ENCODE measurements around the gene ELP1. TPM values are rescaled to one million over a fixed set of nuclear protein-coding genes. Genes with fewer than 3 reads are reported as not detected.

ELP1 gene
- total and polyA plus RNA-seq, 4 donors: 9.3 to 27.7 (median 16.4) TPM

GRCh38 chr9:108865037-108865436 is 68.9 kb downstream of the ELP1 start:
- DNase-seq (ENCODE audit: low spot score): no peak
- Histone ChIP-seq H3K9me3 (ENCODE audit: control insufficient read depth in 4 of 4, low read length in 3 of 4) (no peaks in the 10 kb centered on the region), H3K4me1 (ENCODE audit: control insufficient read depth in 4 of 4, insufficient read depth in 4 of 4, low read length in 3 of 4) (peaks cover 4 to 19% (median 11%) of the 10 kb centered on the region in 4 donors), H3K9ac (ENCODE audit: low read depth in 1 of 2, low read length in 2 of 2) (no peak overlapping the region), H3K27me3 (ENCODE audit: control insufficient read depth in 4 of 4, insufficient read depth in 4 of 4, low read length in 3 of 4) (no peaks in the 10 kb centered on the region), H3K27ac (ENCODE audit: low read depth in 1 of 2, low read length in 2 of 2) (no peak overlapping the region), H3K36me3 (ENCODE audit: control insufficient read depth in 4 of 4, insufficient read depth in 3 of 4, low read depth in 1 of 4, low read length in 3 of 4) (peaks cover 0 to 2% (median 0%) of the 10 kb centered on the region in 4 donors), H3K4me3 (ENCODE audit: low read depth in 1 of 3, low read length in 3 of 3) (no peak overlapping the region)
- TF ChIP-seq FOXA1 (IDR thresholded peaks at IDR 0.05): no peak
- no peak for TF ChIP-seq YY1 (IDR thresholded peaks at IDR 0.05)
- TF ChIP-seq, protein P1, sequence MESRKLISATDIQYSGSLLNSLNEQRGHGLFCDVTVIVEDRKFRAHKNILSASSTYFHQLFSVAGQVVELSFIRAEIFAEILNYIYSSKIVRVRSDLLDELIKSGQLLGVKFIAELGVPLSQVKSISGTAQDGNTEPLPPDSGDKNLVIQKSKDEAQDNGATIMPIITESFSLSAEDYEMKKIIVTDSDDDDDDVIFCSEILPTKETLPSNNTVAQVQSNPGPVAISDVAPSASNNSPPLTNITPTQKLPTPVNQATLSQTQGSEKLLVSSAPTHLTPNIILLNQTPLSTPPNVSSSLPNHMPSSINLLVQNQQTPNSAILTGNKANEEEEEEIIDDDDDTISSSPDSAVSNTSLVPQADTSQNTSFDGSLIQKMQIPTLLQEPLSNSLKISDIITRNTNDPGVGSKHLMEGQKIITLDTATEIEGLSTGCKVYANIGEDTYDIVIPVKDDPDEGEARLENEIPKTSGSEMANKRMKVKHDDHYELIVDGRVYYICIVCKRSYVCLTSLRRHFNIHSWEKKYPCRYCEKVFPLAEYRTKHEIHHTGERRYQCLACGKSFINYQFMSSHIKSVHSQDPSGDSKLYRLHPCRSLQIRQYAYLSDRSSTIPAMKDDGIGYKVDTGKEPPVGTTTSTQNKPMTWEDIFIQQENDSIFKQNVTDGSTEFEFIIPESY (IDR thresholded peaks at IDR 0.05): no peak
- TF ChIP-seq, protein P2, sequence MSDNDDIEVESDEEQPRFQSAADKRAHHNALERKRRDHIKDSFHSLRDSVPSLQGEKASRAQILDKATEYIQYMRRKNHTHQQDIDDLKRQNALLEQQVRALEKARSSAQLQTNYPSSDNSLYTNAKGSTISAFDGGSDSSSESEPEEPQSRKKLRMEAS (IDR thresholded peaks at IDR 0.05): no peak
- TF ChIP-seq NR2F2 (IDR thresholded peaks at IDR 0.05): no peak
- no peak for TF ChIP-seq EGR1 (IDR thresholded peaks at IDR 0.05; ENCODE audit: low read depth in 2 of 2)
- no peak for TF ChIP-seq RXRA (IDR thresholded peaks at IDR 0.05)
- TF ChIP-seq, protein P3, sequence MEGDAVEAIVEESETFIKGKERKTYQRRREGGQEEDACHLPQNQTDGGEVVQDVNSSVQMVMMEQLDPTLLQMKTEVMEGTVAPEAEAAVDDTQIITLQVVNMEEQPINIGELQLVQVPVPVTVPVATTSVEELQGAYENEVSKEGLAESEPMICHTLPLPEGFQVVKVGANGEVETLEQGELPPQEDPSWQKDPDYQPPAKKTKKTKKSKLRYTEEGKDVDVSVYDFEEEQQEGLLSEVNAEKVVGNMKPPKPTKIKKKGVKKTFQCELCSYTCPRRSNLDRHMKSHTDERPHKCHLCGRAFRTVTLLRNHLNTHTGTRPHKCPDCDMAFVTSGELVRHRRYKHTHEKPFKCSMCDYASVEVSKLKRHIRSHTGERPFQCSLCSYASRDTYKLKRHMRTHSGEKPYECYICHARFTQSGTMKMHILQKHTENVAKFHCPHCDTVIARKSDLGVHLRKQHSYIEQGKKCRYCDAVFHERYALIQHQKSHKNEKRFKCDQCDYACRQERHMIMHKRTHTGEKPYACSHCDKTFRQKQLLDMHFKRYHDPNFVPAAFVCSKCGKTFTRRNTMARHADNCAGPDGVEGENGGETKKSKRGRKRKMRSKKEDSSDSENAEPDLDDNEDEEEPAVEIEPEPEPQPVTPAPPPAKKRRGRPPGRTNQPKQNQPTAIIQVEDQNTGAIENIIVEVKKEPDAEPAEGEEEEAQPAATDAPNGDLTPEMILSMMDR (IDR thresholded peaks at IDR 0.05; ENCODE audit: low read depth, low read length, missing input control): no peak
- no peak for TF ChIP-seq RAD21 (IDR thresholded peaks at IDR 0.05)
- 86% methylated on average over 4 of the region's 4 CpGs for WGBS

- Histone ChIP-seq H3K27me3 (ENCODE audit: control insufficient read depth in 4 of 4, insufficient read depth in 4 of 4, low read length in 3 of 4) (no peaks in the 10 kb centered on the region), H3K9ac (ENCODE audit: low read depth in 1 of 2, low read length in 2 of 2) (no peak overlapping the region), H3K36me3 (ENCODE audit: control insufficient read depth in 4 of 4, insufficient read depth in 3 of 4, low read depth in 1 of 4, low read length in 3 of 4) (peaks cover 0 to 2% (median 0%) of the 10 kb centered on the region in 4 donors), H3K4me1 (ENCODE audit: control insufficient read depth in 4 of 4, insufficient read depth in 4 of 4, low read length in 3 of 4) (peaks cover 0 to 13% (median 6%) of the 10 kb centered on the region in 4 donors), H3K4me3 (ENCODE audit: low read depth in 1 of 3, low read length in 3 of 3) (no peak overlapping the region), H3K9me3 (ENCODE audit: control insufficient read depth in 4 of 4, low read length in 3 of 4) (no peaks in the 10 kb centered on the region), H3K27ac (ENCODE audit: low read depth in 1 of 2, low read length in 2 of 2) (no peak overlapping the region)
- TF ChIP-seq HNF4A (conservative IDR thresholded peaks at IDR 0.05) (no peak), RAD21 (IDR thresholded peaks at IDR 0.05) (no peak), SP1 (IDR thresholded peaks at IDR 0.05) (no peak), YY1 (IDR thresholded peaks at IDR 0.05) (no peak), RXRA (IDR thresholded peaks at IDR 0.05) (no peak), GABPA (IDR thresholded peaks at IDR 0.05 in 1 of 2, conservative IDR thresholded peaks at IDR 0.05 in 1 of 2) (no peak), EGR1 (IDR thresholded peaks at IDR 0.05; ENCODE audit: low read depth in 2 of 2) (no peak), JUND (IDR thresholded peaks at IDR 0.05) (no peak), TAF1 (conservative IDR thresholded peaks at IDR 0.05) (no peak), HNF4G (IDR thresholded peaks at IDR 0.05) (no peak), FOXA2 (IDR thresholded peaks at IDR 0.05) (no peak), FOXA1 (IDR thresholded peaks at IDR 0.05) (no peak)
- TF ChIP-seq, protein P4, sequence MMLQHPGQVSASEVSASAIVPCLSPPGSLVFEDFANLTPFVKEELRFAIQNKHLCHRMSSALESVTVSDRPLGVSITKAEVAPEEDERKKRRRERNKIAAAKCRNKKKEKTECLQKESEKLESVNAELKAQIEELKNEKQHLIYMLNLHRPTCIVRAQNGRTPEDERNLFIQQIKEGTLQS (IDR thresholded peaks at IDR 0.05): no peak
- TF ChIP-seq, protein P1 (IDR thresholded peaks at IDR 0.05): no peak
- TF ChIP-seq, protein P5, sequence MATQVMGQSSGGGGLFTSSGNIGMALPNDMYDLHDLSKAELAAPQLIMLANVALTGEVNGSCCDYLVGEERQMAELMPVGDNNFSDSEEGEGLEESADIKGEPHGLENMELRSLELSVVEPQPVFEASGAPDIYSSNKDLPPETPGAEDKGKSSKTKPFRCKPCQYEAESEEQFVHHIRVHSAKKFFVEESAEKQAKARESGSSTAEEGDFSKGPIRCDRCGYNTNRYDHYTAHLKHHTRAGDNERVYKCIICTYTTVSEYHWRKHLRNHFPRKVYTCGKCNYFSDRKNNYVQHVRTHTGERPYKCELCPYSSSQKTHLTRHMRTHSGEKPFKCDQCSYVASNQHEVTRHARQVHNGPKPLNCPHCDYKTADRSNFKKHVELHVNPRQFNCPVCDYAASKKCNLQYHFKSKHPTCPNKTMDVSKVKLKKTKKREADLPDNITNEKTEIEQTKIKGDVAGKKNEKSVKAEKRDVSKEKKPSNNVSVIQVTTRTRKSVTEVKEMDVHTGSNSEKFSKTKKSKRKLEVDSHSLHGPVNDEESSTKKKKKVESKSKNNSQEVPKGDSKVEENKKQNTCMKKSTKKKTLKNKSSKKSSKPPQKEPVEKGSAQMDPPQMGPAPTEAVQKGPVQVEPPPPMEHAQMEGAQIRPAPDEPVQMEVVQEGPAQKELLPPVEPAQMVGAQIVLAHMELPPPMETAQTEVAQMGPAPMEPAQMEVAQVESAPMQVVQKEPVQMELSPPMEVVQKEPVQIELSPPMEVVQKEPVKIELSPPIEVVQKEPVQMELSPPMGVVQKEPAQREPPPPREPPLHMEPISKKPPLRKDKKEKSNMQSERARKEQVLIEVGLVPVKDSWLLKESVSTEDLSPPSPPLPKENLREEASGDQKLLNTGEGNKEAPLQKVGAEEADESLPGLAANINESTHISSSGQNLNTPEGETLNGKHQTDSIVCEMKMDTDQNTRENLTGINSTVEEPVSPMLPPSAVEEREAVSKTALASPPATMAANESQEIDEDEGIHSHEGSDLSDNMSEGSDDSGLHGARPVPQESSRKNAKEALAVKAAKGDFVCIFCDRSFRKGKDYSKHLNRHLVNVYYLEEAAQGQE (IDR thresholded peaks at IDR 0.05): no peak
- TF ChIP-seq, protein P2 (IDR thresholded peaks at IDR 0.05): no peak
- 96% methylated on average over 3 of the region's 3 CpGs for WGBS
- DNase-seq (ENCODE audit: low spot score): no peak
Measured at GRCh38 chr9:108864446-108864845, 69.5 kb downstream of the ELP1 start.
